Left lung (tissue), 10 donors: ENCODE data around the gene CSK. TPM values are rescaled to one million over a fixed set of nuclear protein-coding genes. Genes with fewer than 3 reads are reported as not detected.

Experiments
- ATAC-seq: fragments of 200-7000 bp; cut with Tn5 transposase; one replicate; pipeline ENCODE4 v1.9.1; 2020; ENCODE audit warnings: moderate library complexity
- DNase-seq, 4 donors: peaks; one replicate each; pipeline ENCODE4 v3.0.0-alpha.2; 2013 to 2020
- H3K27ac ChIP-seq, 2 donors: fragments of 200-600 bp; sonication (generic) in 1 of 2; one replicate each; pipeline versions ENCODE4 v1.5.0 to v1.8.0; 2020 to 2021
- H3K27me3 ChIP-seq, 2 donors: fragments of 200-600 bp; sonication (generic) in 1 of 2; one replicate each; pipeline versions ENCODE4 v1.5.0 to v1.8.0; 2020 to 2021
- H3K36me3 ChIP-seq, 2 donors: fragments of 200-600 bp; sonication (generic) in 1 of 2; one replicate each; pipeline versions ENCODE4 v1.5.0 to v1.8.0; 2020 to 2021
- H3K4me1 ChIP-seq, 2 donors: fragments of 200-600 bp; one replicate each; pipeline ENCODE4 v1.8.0; 2021
- H3K4me3 ChIP-seq, 2 donors: fragments of 200-600 bp; sonication (generic) in 1 of 2; one replicate each; pipeline versions ENCODE4 v1.5.0 to v1.8.0; 2020 to 2021; ENCODE audit warnings: mild to moderate bottlenecking in 1 of 2
- H3K9me3 ChIP-seq, 2 donors: fragments of 200-600 bp; sonication (generic) in 1 of 2; one replicate each; pipeline versions ENCODE4 v1.5.0 to v1.8.0; 2020 to 2021
- CTCF ChIP-seq, 2 donors: fragments of 200-600 bp; sonication (generic) in 1 of 2; IDR thresholded peaks; one replicate each; pipeline versions ENCODE4 v1.5.0 to v1.8.0; 2021; ENCODE audit warnings: antibody characterized with exemption in 2 of 2
- intact Hi-C, 2 donors: fragments of 100-400 bp; cut with DNase I; formaldehyde crosslinking; loops; one replicate each; pipeline versions ENCODE4 v1.11.2 to v1.14.2; 2022
- polyA plus RNA-seq, 6 donors: library from polyadenylated mRNA; unstranded; fragments of 120-200 nt; gene quantifications; one replicate each; pipeline ENCODE4 v1.2.1, GENCODE V29; 2013; ENCODE audit not compliant: insufficient read length in 6 of 6
- total RNA-seq, 2 donors: library from RNA; stranded (reverse); fragmentation: NEBNext Ultra II Directional; extraction: Animal tissue kit (Norgen Biotek cat#: 25700); gene quantifications; one replicate each; pipeline ENCODE4 v1.2.1, GENCODE V29; 2021
- donor health status: DM: no; HTN: yes; CAD: no.
- donor health status: DM: no; HTN: no; CAD: no.

Gene CSK
- total and polyA plus RNA-seq, 8 donors, result 41.5 to 101 (median 49.7) TPM

- no peaks in the 10 kb centered on the region for H3K27me3 ChIP-seq
- H3K4me1 ChIP-seq, result peaks cover 0 to under 1% of the 10 kb centered on the region in 2 donors
- no peak for TF ChIP-seq CTCF (IDR thresholded peaks at IDR 0.05)
- H3K36me3 ChIP-seq, result no peaks in the 10 kb centered on the region
- no peak overlapping the region for H3K4me3 ChIP-seq
- no peak overlapping the region for H3K27ac ChIP-seq
- no peaks in the 10 kb centered on the region for H3K9me3 ChIP-seq
- ATAC-seq (peak; percentile 54), DNase-seq (peak in 1 of 4 donors; percentile 39)
- intact Hi-C loops, result loop anchor here in 1 of 2 donors (10.0 kb wide), 1 partner anchor 129 kb away; no protein-coding TSS in a partner anchor
Observed at GRCh38 chr15:74763416-74763815, 18.5 kb upstream of the CSK start.

- Histone ChIP-seq H3K36me3 (no peaks in the 10 kb centered on the region), H3K27me3 (peaks cover 0 to 4% of the 10 kb centered on the region in 2 donors), H3K27ac (no peak overlapping the region), H3K4me3 (no peak overlapping the region), H3K9me3 (no peaks in the 10 kb centered on the region), H3K4me1 (peaks cover 5 to 13% of the 10 kb centered on the region in 2 donors)
- no peak for TF ChIP-seq CTCF (IDR thresholded peaks at IDR 0.05)
- DNase-seq (peak in 1 of 4 donors; percentile 24), ATAC-seq (no peak)
- intact Hi-C loops, result loop anchor here (2.0 to 10.0 kb wide), 2 partner anchors 133 kb away; no protein-coding TSS in a partner anchor
Observed at GRCh38 chr15:74767167-74768098, 14.4 kb upstream of the CSK start.

GRCh38 chr15:74768099-74768770, 13.6 kb upstream of the CSK start:
- intact Hi-C loops, result loop anchor here (2.0 to 10.0 kb wide), 2 partner anchors 133 kb away; no protein-coding TSS in a partner anchor
- H3K36me3 ChIP-seq, result no peaks in the 10 kb centered on the region
- no peaks in the 10 kb centered on the region for H3K9me3 ChIP-seq
- no peak overlapping the region for H3K4me3 ChIP-seq
- H3K27ac ChIP-seq, result no peak overlapping the region
- DNase-seq, result peak in 1 of 4 donors; percentile 45
- no peak for TF ChIP-seq CTCF (IDR thresholded peaks at IDR 0.05)
- peaks cover 0 to 4% of the 10 kb centered on the region in 2 donors for H3K27me3 ChIP-seq
- H3K4me1 ChIP-seq, result peaks cover 5 to 13% of the 10 kb centered on the region in 2 donors
- ATAC-seq, result no peak

- DNase-seq (peak in 3 of 4 donors; percentile 42 to 85 (median 69)), ATAC-seq (peak; percentile 78)
- peaks cover 0 to 4% of the 10 kb centered on the region in 2 donors for H3K27me3 ChIP-seq
- H3K36me3 ChIP-seq, result no peaks in the 10 kb centered on the region
- peaks cover 5 to 19% of the 10 kb centered on the region in 2 donors for H3K4me1 ChIP-seq
- H3K27ac ChIP-seq, result no peak overlapping the region
- TF ChIP-seq CTCF (IDR thresholded peaks at IDR 0.05), result peak; percentile 67 to 84
- no peaks in the 10 kb centered on the region for H3K9me3 ChIP-seq
- no peak overlapping the region for H3K4me3 ChIP-seq
- intact Hi-C loops, result loop anchor here (2.0 to 10.0 kb wide), 2 partner anchors 134 kb away; no protein-coding TSS in a partner anchor
Observed at GRCh38 chr15:74768771-74769342, 13.0 kb upstream of the CSK start.
